GM12878 (cell line): ENCODE results near the gene CNKSR1. TPM values are rescaled to one million over a fixed set of nuclear protein-coding genes. Genes with fewer than 3 reads are reported as not detected.
A peak's percentile ranks its signal among the peaks of the same experiment; 100 is the strongest.

Source experiments
- ATAC-seq: fragments of 200-7000 bp; cut with Tn5 transposase; 3 replicates; pipeline ENCODE4 v1.9.1; 2020; ENCODE audit warnings: mild to moderate bottlenecking, moderate library complexity
- BruUV-seq: library from RNA; stranded (reverse); fragments of 400-500 nt; replicated peaks from 2 replicates; lab custom pipeline; 2021; lab: Mats Ljungman, UMichigan
- CTCF ChIA-PET: fragments of 300-600 bp; sonication (Branson Sonifier 250); formaldehyde crosslinking; extraction: SDS; loops from one replicate; lab custom pipeline; 2021; ENCODE audit warnings: inconsistent platforms; lab: Yijun Ruan, JAX
- POLR2A ChIA-PET: fragments of 350-600 bp; formaldehyde crosslinking; extraction: SDS; loops from one replicate; lab custom pipeline; 2021; ENCODE audit warnings: inconsistent platforms; lab: Charles Lee
- RAD21 ChIA-PET: fragments of 300-600 bp; sonication (Branson Sonifier 250); formaldehyde crosslinking; loops from one replicate; lab custom pipeline; 2023; ENCODE audit warnings: antibody characterized with exemption; ENCODE audit not compliant: unreplicated experiment; lab: Charles Lee
- SMC1A ChIA-PET: fragments of 300-600 bp; sonication (Branson Sonifier 250); formaldehyde crosslinking; loops from one replicate; lab custom pipeline; 2023; ENCODE audit not compliant: unreplicated experiment, uncharacterized antibody; lab: Charles Lee
- DNase-seq: peaks from one replicate; pipeline ENCODE4 v3.0.0-alpha.2; 2011; ENCODE audit warnings: low read depth, low spot score
- FAIRE-seq: peaks from 3 replicates; lab custom pipeline; 2011; peaks lifted over from hg19 to GRCh38; lab: Jason Lieb, UNC
- H2AFZ ChIP-seq: 2 replicates; pipeline ENCODE4 v1.6.0; 2011; ENCODE audit warnings: low read depth, low read length, control low read depth; ENCODE audit not compliant: control insufficient read depth
- H3K27ac ChIP-seq: 2 replicates; pipeline ENCODE4 v1.5.1; 2011; ENCODE audit warnings: control low read depth; ENCODE audit not compliant: control insufficient read depth, insufficient read depth
- H3K27me3 ChIP-seq, 2 experiments: replicated peaks in 1 of 2; 2 replicates each; pipeline versions ENCODE4 v1.6.0 to v1.6.1; 2011; ENCODE audit warnings: low read length in 1 of 2; ENCODE audit not compliant: control insufficient read depth in 2 of 2, insufficient read depth in 2 of 2
- H3K36me3 ChIP-seq, 2 experiments: 2 replicates each; pipeline ENCODE4 v1.5.1; 2011; ENCODE audit warnings: low read length in 1 of 2; ENCODE audit not compliant: control insufficient read depth in 2 of 2, insufficient read depth in 2 of 2
- H3K4me1 ChIP-seq: 2 replicates; pipeline ENCODE4 v1.6.1; 2011; ENCODE audit warnings: mild to moderate bottlenecking, low read length, moderate library complexity, mixed read lengths; ENCODE audit not compliant: control insufficient read depth, insufficient read depth
- H3K4me2 ChIP-seq: 2 replicates; pipeline ENCODE4 v1.6.0; 2011; ENCODE audit warnings: control low read depth; ENCODE audit not compliant: control insufficient read depth, insufficient read depth
- H3K4me3 ChIP-seq: fragments of 200-600 bp; sonication (generic); 2 replicates; pipeline ENCODE4 v1.5.1; 2016
- H3K79me2 ChIP-seq: 2 replicates; pipeline ENCODE4 v1.6.0; 2011; ENCODE audit warnings: low read length; ENCODE audit not compliant: control insufficient read depth, insufficient read depth
- H3K9ac ChIP-seq: 2 replicates; pipeline ENCODE4 v1.8.0; 2011; ENCODE audit warnings: low read length, control low read depth, mixed read lengths; ENCODE audit not compliant: control insufficient read depth, insufficient read depth
- H3K9me3 ChIP-seq: replicated peaks from 3 replicates; pipeline ENCODE4 v1.5.1; 2011; ENCODE audit warnings: mild to moderate bottlenecking, low read length; ENCODE audit not compliant: control insufficient read depth, insufficient read depth
- H4K20me1 ChIP-seq: 2 replicates; pipeline ENCODE4 v1.6.0; 2011; ENCODE audit not compliant: control insufficient read depth, insufficient read depth
- CBFB ChIP-seq: IDR thresholded peaks from 2 replicates; pipeline ENCODE4 v1.6.1; 2016; ENCODE audit warnings: antibody characterized with exemption, low read depth
- HDAC2 ChIP-seq: fragments of 200-600 bp; sonication (generic); IDR thresholded peaks from 2 replicates; pipeline ENCODE4 v1.6.1; 2017
- HDGF ChIP-seq: fragments of 450-650 bp; IDR thresholded peaks from 2 replicates; pipeline ENCODE4 v1.6.1; 2016; ENCODE audit warnings: antibody characterized with exemption
- TCF7 ChIP-seq: IDR thresholded peaks from 2 replicates; pipeline ENCODE4 v1.6.1; 2014; ENCODE audit warnings: antibody characterized with exemption, borderline replicate concordance
- WGBS: methylation state at CpG from one replicate; pipeline ENCODE4 v1.1.6; 2016; ENCODE audit warnings: low lambda C conversion rate; ENCODE audit not compliant: insufficient replicate concordance, insufficient coverage; ENCODE audit errors: missing lambda C conversion rate; 5-methylcytosine and 5-hydroxymethylcytosine counted together
- in situ Hi-C: fragments of 300-500 bp; cut with MboI; formaldehyde crosslinking; loops from 9 replicates; pipeline ENCODE4 v1.14.3; 2018; ENCODE audit warnings: mixed read lengths
- intact Hi-C: fragments of 100-400 bp; cut with micrococcal nuclease; formaldehyde crosslinking; loops from one replicate; pipeline ENCODE4 v1.14.2; 2022; ENCODE audit not compliant: unreplicated experiment
- polyA plus RNA-seq, 11 experiments: library from polyadenylated mRNA; depleted of rRNA in 4 of 11; unstranded in 6 of 11; stranded (reverse) in 5 of 11; fragments of >200 nt; fragmentation: Nextera tagmentation in 4 of 11; fragmentation: Illumina TruSeq in 1 of 11; extraction: Ambion mirVana in 4 of 11; extraction: Trizol in 1 of 11; gene quantifications; 1 replicate in 1 of 11; 2 replicates in 10 of 11; pipeline versions ENCODE4 v1.2.1 to v1.2.3, GENCODE V29; 2011 to 2016; ENCODE audit warnings: inconsistent platforms in 2 of 11, missing spikeins in 2 of 11, low read depth in 1 of 11
- total RNA-seq, 4 experiments: library from RNA; depleted of rRNA in 3 of 4; stranded (reverse); fragments of >200 nt in 3 of 4; fragmentation: Illumina TruSeq in 1 of 4; extraction: Trizol in 1 of 4; gene quantifications; 2 replicates each; pipeline versions ENCODE4 v1.2.1 to v1.2.3, GENCODE V29; 2013 to 2021
- TF ChIP-seq, protein P1 (sequence below): fragments of 450-650 bp; IDR thresholded peaks from 2 replicates; pipeline ENCODE4 v1.6.1; 2016; ENCODE audit warnings: mild to moderate bottlenecking

Gene CNKSR1
- total and polyA plus RNA-seq, 10 of the 15 experiments (the other 5 are each of a cell fraction or from before 2014, with no cell fraction given), result 0.06 to 1.2 (median 0.86) TPM

DNA sequence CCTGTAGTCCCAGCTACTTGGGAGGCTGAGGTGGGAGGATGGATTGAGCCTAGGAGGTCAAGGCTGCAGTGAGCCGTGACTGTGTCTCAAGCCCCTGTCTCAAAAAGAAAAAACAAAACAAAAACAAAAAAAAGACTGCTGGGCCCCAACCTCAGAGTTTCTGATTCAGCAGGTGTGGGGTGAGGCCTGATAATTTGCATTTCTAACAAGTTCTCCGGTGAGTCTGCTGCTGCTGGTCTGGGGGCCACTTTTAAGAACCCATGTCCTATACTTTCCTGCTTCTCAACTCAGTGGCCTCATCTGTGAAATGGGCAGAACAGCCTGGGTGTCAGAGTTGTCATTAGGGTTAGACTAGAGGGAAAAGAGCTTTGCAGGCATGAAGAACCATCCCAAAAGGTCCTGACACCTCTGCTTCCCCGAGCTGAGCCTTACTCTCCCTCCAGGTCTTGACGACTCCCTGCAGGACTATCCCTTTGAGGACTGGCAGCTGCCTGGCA is 2.8 kb downstream of the CNKSR1 start:
- H3K27ac ChIP-seq, result no peak overlapping the region
- CTCF ChIA-PET, result interaction anchor here (0.7 to 2.1 kb wide), 3 partner anchors 10 to 54 kb away, joined by 3 to 6 read pairs (median 4); partner anchors contain the start of genes CEP85 and ZNF593
- intact Hi-C loops, result no loop called here
- TF ChIP-seq HDGF, result no peak
- no peak for TF ChIP-seq CBFB
- TF ChIP-seq, protein P1, sequence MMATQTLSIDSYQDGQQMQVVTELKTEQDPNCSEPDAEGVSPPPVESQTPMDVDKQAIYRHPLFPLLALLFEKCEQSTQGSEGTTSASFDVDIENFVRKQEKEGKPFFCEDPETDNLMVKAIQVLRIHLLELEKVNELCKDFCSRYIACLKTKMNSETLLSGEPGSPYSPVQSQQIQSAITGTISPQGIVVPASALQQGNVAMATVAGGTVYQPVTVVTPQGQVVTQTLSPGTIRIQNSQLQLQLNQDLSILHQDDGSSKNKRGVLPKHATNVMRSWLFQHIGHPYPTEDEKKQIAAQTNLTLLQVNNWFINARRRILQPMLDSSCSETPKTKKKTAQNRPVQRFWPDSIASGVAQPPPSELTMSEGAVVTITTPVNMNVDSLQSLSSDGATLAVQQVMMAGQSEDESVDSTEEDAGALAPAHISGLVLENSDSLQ, result no peak
- 3% methylated on average over 4 of the region's 4 CpGs for WGBS
- H3K36me3 ChIP-seq, result no peaks in the 10 kb centered on the region
- H2AFZ ChIP-seq, result no peak overlapping the region
- POLR2A ChIA-PET, result no interaction called here
- H3K9ac ChIP-seq, result no peak overlapping the region
- RAD21 ChIA-PET, result no interaction called here
- no peaks in the 10 kb centered on the region for H3K9me3 ChIP-seq
- FAIRE-seq (peak; percentile 54), DNase-seq (no peak), ATAC-seq (peak; percentile 33; the same call in 1 of the 3 replicates)
- no peaks in the 10 kb centered on the region for H3K27me3 ChIP-seq
- no TSS peak for BruUV-seq
- H3K4me3 ChIP-seq, result no peak overlapping the region
- in situ Hi-C loops, result no loop called here
- H3K4me1 ChIP-seq, result peaks cover 10% of the 10 kb centered on the region
- H3K4me2 ChIP-seq, result no peak overlapping the region
- no peaks in the 10 kb centered on the region for H3K79me2 ChIP-seq
- H4K20me1 ChIP-seq, result no peaks in the 10 kb centered on the region
- SMC1A ChIA-PET, result no interaction called here

DNA sequence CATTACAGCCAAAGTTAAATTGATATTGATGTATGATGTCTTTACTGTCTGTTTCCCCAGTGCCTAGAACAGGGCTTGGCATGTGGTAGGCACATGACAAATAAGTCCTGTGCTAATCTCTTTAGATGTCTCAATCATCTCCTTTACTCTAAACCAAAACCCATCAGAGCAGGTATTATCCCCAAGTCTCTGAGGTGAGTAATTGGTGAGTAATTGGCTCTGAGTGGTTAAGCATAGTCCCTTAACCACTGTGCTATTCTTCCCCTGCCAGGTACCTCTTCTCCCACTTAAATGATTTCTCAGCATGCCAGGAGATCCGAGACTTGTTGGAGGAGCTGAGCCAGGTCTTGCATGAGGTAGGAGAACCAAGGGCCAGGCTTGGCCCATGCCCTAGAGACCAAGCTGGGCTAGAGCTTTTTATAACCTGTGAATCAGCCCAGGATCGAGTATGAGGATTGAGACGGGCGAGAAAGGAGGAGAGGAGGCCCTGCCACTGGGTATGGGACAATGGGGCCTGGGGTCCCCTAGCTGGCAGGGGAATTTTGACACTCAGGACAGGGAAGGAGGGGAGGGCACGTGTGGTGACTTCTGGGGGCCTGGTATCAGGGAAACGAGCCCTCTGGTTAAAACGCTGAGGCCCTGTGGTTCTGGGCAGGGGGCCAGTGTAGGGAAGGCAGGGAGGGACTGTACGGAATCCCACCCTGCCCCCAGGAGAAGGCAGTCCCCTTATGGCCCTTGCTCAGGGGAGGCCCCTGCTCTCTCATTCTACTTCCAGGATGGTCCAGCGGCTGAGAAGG is 4.5 kb downstream of the CNKSR1 start:
- no peak overlapping the region for H2AFZ ChIP-seq
- ChIA-PET CTCF (no interaction called here), RAD21 (no interaction called here), POLR2A (no interaction called here), SMC1A (no interaction called here)
- H4K20me1 ChIP-seq, result no peaks in the 10 kb centered on the region
- no peaks in the 10 kb centered on the region for H3K79me2 ChIP-seq
- intact Hi-C loops, result no loop called here
- WGBS, result 43% methylated on average over 9 of the region's 9 CpGs
- H3K27ac ChIP-seq, result no peak overlapping the region
- no peaks in the 10 kb centered on the region for H3K9me3 ChIP-seq
- no peak for TF ChIP-seq HDAC2
- no peak for TF ChIP-seq TCF7
- no peak overlapping the region for H3K4me2 ChIP-seq
- peak; percentile 64 for FAIRE-seq
- no peak overlapping the region for H3K9ac ChIP-seq
- BruUV-seq, result no TSS peak
- H3K27me3 ChIP-seq, result no peaks in the 10 kb centered on the region
- H3K36me3 ChIP-seq, result no peaks in the 10 kb centered on the region
- H3K4me3 ChIP-seq, result no peak overlapping the region
- ATAC-seq, result no peak
- DNase-seq, result no peak
- in situ Hi-C loops, result no loop called here
- H3K4me1 ChIP-seq, result peaks cover 10% of the 10 kb centered on the region
